ENCODE data around the gene PROC. TPM values are rescaled to one million over a fixed set of nuclear protein-coding genes. Genes with fewer than 3 reads are reported as not detected.

PROC gene
- total and polyA plus RNA-seq, 9 of the 15 experiments (the other 6 are each of a cell fraction or from before 2014, with no cell fraction given) = not detected

GRCh38 chr2:127415593-127416505 lies 2.4 kb upstream of the PROC start (continued):
- TF ChIP-seq FOXA3 (CRISPR knock-in tag; conservative IDR thresholded peaks at IDR 0.05 in 1 of 2, IDR thresholded peaks at IDR 0.05 in 1 of 2) (no peak), SMAD1 (IDR thresholded peaks at IDR 0.05; ENCODE audit: low read depth, low read length, partially characterized antibody) (no peak), SPI1 (IDR thresholded peaks at IDR 0.05; ENCODE audit: borderline replicate concordance, low read depth, low read length) (no peak), HDAC1 (IDR thresholded peaks at IDR 0.05) (peak in 1 of 2 experiments; percentile 35; a peak in 1 of 4 replicates), ZBTB49 (CRISPR knock-in tag; IDR thresholded peaks at IDR 0.05; ENCODE audit: borderline replicate concordance) (no peak), RBM39 (optimal IDR thresholded peaks at IDR 0.05; ENCODE audit: low read depth, low read length) (no peak), MECOM (CRISPR knock-in tag; IDR thresholded peaks at IDR 0.05) (no peak), RB1 (IDR thresholded peaks at IDR 0.05; ENCODE audit: low read depth) (peak; percentile 59; the same call in 1 of the 2 replicates), MAZ (CRISPR knock-in tag; conservative IDR thresholded peaks at IDR 0.05 in 1 of 2, IDR thresholded peaks at IDR 0.05 in 1 of 2) (peak; percentile 34 to 46; a peak in 1 of 4 replicates), WHSC1 (IDR thresholded peaks at IDR 0.05; ENCODE audit: low read length) (no peak), PHB2 (IDR thresholded peaks at IDR 0.05; ENCODE audit: low read depth) (no peak), STAT6 (CRISPR knock-in tag; IDR thresholded peaks at IDR 0.05) (0 out of 2 replicates have a peak, but pooled peaks have one; percentile 43), BACH1 (tag; IDR thresholded peaks at IDR 0.05) (no peak), GTF2E2 (tag; IDR thresholded peaks at IDR 0.05) (no peak), HIVEP1 (CRISPR knock-in tag; IDR thresholded peaks at IDR 0.05) (no peak), CBFB (CRISPR knock-in tag; IDR thresholded peaks at IDR 0.05) (no peak), ZNF324 (CRISPR knock-in tag; IDR thresholded peaks at IDR 0.05) (no peak), ZFX (CRISPR knock-in tag; IDR thresholded peaks at IDR 0.05) (peak; percentile 50; the same call in 1 of the 2 replicates), NCOA1 (IDR thresholded peaks at IDR 0.05; ENCODE audit: low read depth) (no peak), TRIM24 (IDR thresholded peaks at IDR 0.05) (no peak), ZBED1 (IDR thresholded peaks at IDR 0.05) (no peak), TAF9B (IDR thresholded peaks at IDR 0.05; ENCODE audit: partially characterized antibody) (no peak), TBP (optimal IDR thresholded peaks at IDR 0.05; ENCODE audit: low read depth, low read length) (no peak), ZNF780A (CRISPR knock-in tag; IDR thresholded peaks at IDR 0.05) (no peak), CEBPG (CRISPR knock-in tag; IDR thresholded peaks at IDR 0.05) (no peak), CEBPG (tag; conservative IDR thresholded peaks at IDR 0.05 in 1 of 2, IDR thresholded peaks at IDR 0.05 in 1 of 2) (no peak)
